DMS153 (cell line): ENCODE measurements around the gene SLC1A4.
"Not testable (repeated sequence)": the region's sequence is repeated elsewhere in the genome, so short reads cannot be mapped to it uniquely, and the experiment has no call there.

Source experiments
- DNase-seq: peaks from one replicate; lab custom pipeline; 2025; lab: John Stamatoyannopoulos, UW

The SLC1A4 gene

GRCh38 chr2:64989126-64989981 lies at the start of gene SLC1A4:
Gene SLC1A4 (plus strand): TSS chr2:64989399. CDS start chr2:64989644, 245 bp downstream.
- DNase-seq = peak; percentile 82

GRCh38 chr2:64941143-64941542 lies 48.1 kb upstream of the SLC1A4 start:
- DNase-seq = no peak

- no peak for DNase-seq
Measured at GRCh38 chr2:64941801-64942200, 47.4 kb upstream of the SLC1A4 start.

- DNase-seq = no peak
Measured at GRCh38 chr2:64942693-64943092, 46.5 kb upstream of the SLC1A4 start.

- no peak for DNase-seq
Measured at GRCh38 chr2:64943387-64944150, 45.6 kb upstream of the SLC1A4 start.

GRCh38 chr2:64944484-64944883 lies 44.7 kb upstream of the SLC1A4 start:
- DNase-seq = no peak

- no peak for DNase-seq
Measured at GRCh38 chr2:64945973-64946768, 43.0 kb upstream of the SLC1A4 start.

GRCh38 chr2:64946769-64947247 lies 42.4 kb upstream of the SLC1A4 start:
- no peak for DNase-seq

- no peak for DNase-seq
Measured at GRCh38 chr2:64947885-64948284, 41.3 kb upstream of the SLC1A4 start.

GRCh38 chr2:64950226-64951160 lies 38.7 kb upstream of the SLC1A4 start:
- DNase-seq = no peak

GRCh38 chr2:64951306-64951953 lies 37.8 kb upstream of the SLC1A4 start:
- DNase-seq = no peak

- no peak for DNase-seq
Measured at GRCh38 chr2:64952096-64952495, 37.1 kb upstream of the SLC1A4 start.

GRCh38 chr2:64952511-64953482 lies 36.4 kb upstream of the SLC1A4 start:
- no peak for DNase-seq

- no peak for DNase-seq
Measured at GRCh38 chr2:64955467-64955866, 33.7 kb upstream of the SLC1A4 start.

GRCh38 chr2:64957109-64957903 lies 31.9 kb upstream of the SLC1A4 start:
- DNase-seq = no peak

GRCh38 chr2:64958556-64958955 lies 30.6 kb upstream of the SLC1A4 start:
- DNase-seq = no peak

GRCh38 chr2:64960819-64961218 lies 28.4 kb upstream of the SLC1A4 start:
- DNase-seq = no peak

- not testable (repeated sequence) for DNase-seq
Measured at GRCh38 chr2:64963138-64963537, 26.1 kb upstream of the SLC1A4 start.
